Activated naive CD4-positive, alpha-beta T cell treated with anti-CD3 and anti-CD28 coated beads, Interleukin-2, amount 10 ng/mL, durations not matched to agents 7 days and 5 days (primary cell): ENCODE data around the gene STRN4.
"Not testable (repeated sequence)": the region's sequence is repeated elsewhere in the genome, so short reads cannot be mapped to it uniquely, and the experiment has no call there.

Source experiments
- CTCF ChIA-PET: fragments of 350-600 bp; sonication (Branson Sonifier 250); formaldehyde crosslinking; loops from one replicate; lab custom pipeline; 2021; ENCODE audit warnings: antibody characterized with exemption; lab: Charles Lee
- DNase-seq: peaks from one replicate; pipeline ENCODE4 v3.0.0-alpha.2; 2020
- H3K27ac Mint-ChIP-seq: one replicate; pipeline ENCODE4 v1.8.0; 2021; ENCODE audit warnings: mild to moderate bottlenecking, moderate library complexity, mixed read lengths
- H3K27me3 Mint-ChIP-seq: one replicate; pipeline ENCODE4 v1.8.0; 2021; ENCODE audit warnings: mild to moderate bottlenecking, mixed read lengths
- H3K36me3 Mint-ChIP-seq: one replicate; pipeline ENCODE4 v1.8.0; 2021; ENCODE audit warnings: mixed read lengths
- H3K4me1 Mint-ChIP-seq: one replicate; pipeline ENCODE4 v1.8.0; 2021; ENCODE audit warnings: mixed read lengths
- H3K4me3 Mint-ChIP-seq: one replicate; pipeline ENCODE4 v1.8.0; 2021; ENCODE audit warnings: mild to moderate bottlenecking, moderate library complexity, mixed read lengths
- H3K9me3 Mint-ChIP-seq: one replicate; pipeline ENCODE4 v1.8.0; 2021; ENCODE audit warnings: mixed read lengths

The STRN4 gene

GRCh38 chr19:46715975-46716671 lies 30.1 kb downstream of the STRN4 start:
- peaks cover 49% of the 10 kb centered on the region for H3K36me3 Mint-ChIP-seq
- CTCF ChIA-PET: interaction anchor here (3.3 to 4.0 kb wide), 2 partner anchors 11 to 12 kb away, joined by 32 to 40 read pairs; no protein-coding TSS in a partner anchor
- H3K4me3 Mint-ChIP-seq: peak overlapping the region; percentile 96
- peak; percentile 41 for DNase-seq
- no peaks in the 10 kb centered on the region for H3K27me3 Mint-ChIP-seq
- H3K9me3 Mint-ChIP-seq: no peaks in the 10 kb centered on the region
- peaks cover 47% of the 10 kb centered on the region for H3K4me1 Mint-ChIP-seq
- H3K27ac Mint-ChIP-seq: peak overlapping the region; percentile 97

GRCh38 chr19:46715620-46715974 lies 30.7 kb downstream of the STRN4 start:
- Mint-ChIP-seq H3K36me3 (peaks cover 49% of the 10 kb centered on the region), H3K9me3 (no peaks in the 10 kb centered on the region), H3K4me1 (peaks cover 48% of the 10 kb centered on the region), H3K4me3 (peak overlapping the region; percentile 96), H3K27ac (peak overlapping the region; percentile 97), H3K27me3 (no peaks in the 10 kb centered on the region)
- CTCF ChIA-PET: interaction anchor here (1.3 to 4.0 kb wide), 3 partner anchors 11 to 125 kb away, joined by 5 to 40 read pairs (median 32); no protein-coding TSS in a partner anchor
- no peak for DNase-seq

- DNase-seq: peak; percentile 88
- Mint-ChIP-seq H3K27ac (peak overlapping the region; percentile 97), H3K27me3 (no peaks in the 10 kb centered on the region), H3K4me3 (peak overlapping the region; percentile 96), H3K9me3 (no peaks in the 10 kb centered on the region), H3K4me1 (peaks cover 46% of the 10 kb centered on the region), H3K36me3 (peaks cover 51% of the 10 kb centered on the region)
- CTCF ChIA-PET: interaction anchor here (0.7 to 4.0 kb wide), 4 partner anchors 10 to 126 kb away, joined by 3 to 40 read pairs (median 18); no protein-coding TSS in a partner anchor
Observed at GRCh38 chr19:46714444-46715106, 31.7 kb downstream of the STRN4 start.

GRCh38 chr19:46713781-46714443 lies 32.3 kb downstream of the STRN4 start:
- Mint-ChIP-seq H3K4me1 (peaks cover 39% of the 10 kb centered on the region), H3K27ac (peak overlapping the region; percentile 97), H3K27me3 (no peaks in the 10 kb centered on the region), H3K4me3 (peak overlapping the region; percentile 96), H3K9me3 (no peaks in the 10 kb centered on the region), H3K36me3 (peaks cover 51% of the 10 kb centered on the region)
- CTCF ChIA-PET: interaction anchor here (0.7 to 4.0 kb wide), 6 partner anchors 9 to 127 kb away, joined by 3 to 40 read pairs (median 5); no protein-coding TSS in a partner anchor
- peak; percentile 90 for DNase-seq

GRCh38 chr19:46712768-46713338 lies 33.4 kb downstream of the STRN4 start:
- not testable (repeated sequence) for DNase-seq, H3K27me3 Mint-ChIP-seq, H3K9me3 Mint-ChIP-seq
- peaks cover 29% of the 10 kb centered on the region for H3K4me1 Mint-ChIP-seq
- peaks cover 55% of the 10 kb centered on the region for H3K36me3 Mint-ChIP-seq
- H3K27ac Mint-ChIP-seq: peak overlapping the region; percentile 97
- CTCF ChIA-PET: interaction anchor here (0.8 to 4.0 kb wide), 4 partner anchors 9 to 22 kb away, joined by 3 to 40 read pairs (median 4); no protein-coding TSS in a partner anchor
- H3K4me3 Mint-ChIP-seq: peak overlapping the region; percentile 96

- Mint-ChIP-seq H3K36me3 (peaks cover 55% of the 10 kb centered on the region), H3K4me3 (no peak overlapping the region)
- DNase-seq: no peak
Observed at GRCh38 chr19:46710687-46711086, 35.6 kb downstream of the STRN4 start.

GRCh38 chr19:46704379-46705076 lies 41.7 kb downstream of the STRN4 start:
- Mint-ChIP-seq H3K9me3 (no peaks in the 10 kb centered on the region), H3K4me3 (no peak overlapping the region), H3K27me3 (no peaks in the 10 kb centered on the region), H3K27ac (peak overlapping the region; percentile 81), H3K4me1 (peaks cover 16% of the 10 kb centered on the region), H3K36me3 (peaks cover 61% of the 10 kb centered on the region)
- DNase-seq: peak; percentile 91
- CTCF ChIA-PET: interaction anchor here (0.6 to 6.7 kb wide), 21 partner anchors 8 to 251 kb away, joined by 3 to 73 read pairs (median 4); no protein-coding TSS in a partner anchor

More at GRCh38 chr19:46710687-46711086, 35.6 kb downstream of the STRN4 start:
- Mint-ChIP-seq H3K27me3 (no peaks in the 10 kb centered on the region), H3K9me3 (no peaks in the 10 kb centered on the region), H3K4me1 (peaks cover 32% of the 10 kb centered on the region), H3K27ac (no peak overlapping the region)
- CTCF ChIA-PET: interaction anchor here (0.6 to 2.4 kb wide), 3 partner anchors 18 to 134 kb away, joined by 3 to 9 read pairs (median 3); no protein-coding TSS in a partner anchor

- H3K9me3 Mint-ChIP-seq: no peaks in the 10 kb centered on the region
- no peak overlapping the region for H3K27ac Mint-ChIP-seq
- CTCF ChIA-PET: interaction anchor here (1.4 kb wide), 1 partner anchor 12 kb away, joined by 5 read pairs; no protein-coding TSS in a partner anchor
Observed at GRCh38 chr19:46700704-46701103, 45.5 kb downstream of the STRN4 start.

GRCh38 chr19:46698395-46699321 lies 47.6 kb downstream of the STRN4 start:
- Mint-ChIP-seq H3K4me3 (no peak overlapping the region), H3K27ac (peak overlapping the region; percentile 55), H3K36me3 (peaks cover 65% of the 10 kb centered on the region), H3K9me3 (no peaks in the 10 kb centered on the region), H3K27me3 (no peaks in the 10 kb centered on the region), H3K4me1 (no peaks in the 10 kb centered on the region)
- CTCF ChIA-PET: no interaction called here
- no peak for DNase-seq

More at GRCh38 chr19:46700704-46701103, 45.5 kb downstream of the STRN4 start:
- Mint-ChIP-seq H3K36me3 (peaks cover 69% of the 10 kb centered on the region), H3K4me3 (no peak overlapping the region), H3K4me1 (peaks cover 10% of the 10 kb centered on the region), H3K27me3 (no peaks in the 10 kb centered on the region)
- no peak for DNase-seq

- H3K4me3 Mint-ChIP-seq: no peak overlapping the region
- H3K9me3 Mint-ChIP-seq: no peaks in the 10 kb centered on the region
- no peak overlapping the region for H3K27ac Mint-ChIP-seq
- H3K27me3 Mint-ChIP-seq: no peaks in the 10 kb centered on the region
- H3K36me3 Mint-ChIP-seq: peaks cover 73% of the 10 kb centered on the region
- no peaks in the 10 kb centered on the region for H3K4me1 Mint-ChIP-seq
- CTCF ChIA-PET: no interaction called here
- peak; percentile 51 for DNase-seq
Observed at GRCh38 chr19:46697204-46697960, 48.9 kb downstream of the STRN4 start.

- DNase-seq: no peak
- H3K27me3 Mint-ChIP-seq: no peaks in the 10 kb centered on the region
- H3K9me3 Mint-ChIP-seq: no peaks in the 10 kb centered on the region
- peaks cover 74% of the 10 kb centered on the region for H3K36me3 Mint-ChIP-seq
- CTCF ChIA-PET: no interaction called here
- no peak overlapping the region for H3K4me3 Mint-ChIP-seq
- no peak overlapping the region for H3K27ac Mint-ChIP-seq
- no peaks in the 10 kb centered on the region for H3K4me1 Mint-ChIP-seq
Observed at GRCh38 chr19:46696866-46697203, 49.4 kb downstream of the STRN4 start.

GRCh38 chr19:46696052-46696451 lies 50.2 kb downstream of the STRN4 start:
- CTCF ChIA-PET: no interaction called here

More at GRCh38 chr19:46696052-46696451, 50.2 kb downstream of the STRN4 start:
- DNase-seq: no peak
- H3K27ac Mint-ChIP-seq: no peak overlapping the region
- no peak overlapping the region for H3K4me3 Mint-ChIP-seq
- peaks cover 76% of the 10 kb centered on the region for H3K36me3 Mint-ChIP-seq
- no peaks in the 10 kb centered on the region for H3K9me3 Mint-ChIP-seq
- H3K4me1 Mint-ChIP-seq: no peaks in the 10 kb centered on the region
- H3K27me3 Mint-ChIP-seq: no peaks in the 10 kb centered on the region
